Hepatic stellate cell (primary cell): ENCODE data around the gene CCDC154.

Source experiments
- DNase-seq: peaks from one replicate; pipeline ENCODE4 v3.0.0; 2011; ENCODE audit warnings: low spot score

CCDC154 gene

DNA sequence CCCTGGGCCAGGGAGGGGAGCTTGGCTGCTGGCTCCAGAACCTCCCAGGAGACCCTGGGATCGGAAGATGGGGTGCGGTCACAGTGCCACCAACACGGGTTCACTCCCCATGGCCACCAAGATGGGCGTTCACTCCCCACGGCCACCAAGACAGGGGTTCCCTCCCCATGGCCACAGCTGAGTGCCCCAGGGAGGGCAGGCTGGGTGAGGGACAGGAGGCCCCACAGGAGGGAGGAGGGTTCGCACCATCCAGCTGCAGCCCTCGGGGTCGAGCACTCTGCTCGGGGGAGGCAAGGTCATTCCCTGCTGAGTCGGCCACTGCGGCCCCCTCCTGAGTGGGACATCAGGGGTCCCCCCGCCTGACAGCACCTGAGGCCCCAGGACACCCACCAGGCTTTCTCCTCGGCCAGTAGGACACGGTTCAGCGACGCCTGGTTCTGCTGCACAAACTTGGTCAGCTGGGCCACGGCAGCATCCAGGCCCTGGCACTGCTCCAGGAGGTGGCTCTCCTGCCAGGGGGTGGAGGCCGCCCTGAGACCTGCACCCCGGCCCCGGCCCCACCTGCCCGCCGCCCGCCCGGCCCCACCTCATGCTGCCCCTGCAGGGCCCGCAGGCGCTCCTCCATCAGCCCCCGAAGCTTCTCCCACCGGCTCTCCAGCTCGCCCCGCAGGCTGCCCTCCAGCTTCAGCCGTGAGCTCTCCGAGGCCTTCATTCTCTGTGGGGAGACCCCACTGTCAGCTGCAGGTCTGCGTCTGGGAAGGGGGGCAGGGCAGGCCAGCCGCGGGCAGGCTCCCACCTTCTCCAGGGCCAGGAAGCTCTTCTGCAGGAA is 5.9 kb downstream of the CCDC154 start:
- no peak for DNase-seq

DNA sequence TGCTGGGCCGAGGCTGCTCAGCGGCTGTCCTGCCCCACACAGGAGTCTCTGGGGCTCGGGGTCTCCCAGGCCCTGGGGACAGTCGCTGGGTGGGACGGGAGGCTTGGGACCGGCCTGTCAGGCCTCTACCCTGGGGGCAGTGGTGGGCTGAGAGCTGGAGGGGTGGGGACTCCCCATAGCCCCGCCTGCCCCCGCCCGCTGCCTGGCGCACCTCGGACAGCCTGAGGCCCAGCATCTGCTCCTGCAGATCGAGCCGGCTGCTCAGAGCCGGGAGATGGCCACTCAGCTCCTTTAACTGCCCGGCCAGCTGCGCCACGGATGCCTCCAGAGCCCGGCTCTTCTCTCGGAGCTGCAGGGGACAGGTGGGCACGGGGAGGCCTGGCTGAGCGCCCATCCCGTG is 6.8 kb downstream of the CCDC154 start:
- no peak for DNase-seq

DNA sequence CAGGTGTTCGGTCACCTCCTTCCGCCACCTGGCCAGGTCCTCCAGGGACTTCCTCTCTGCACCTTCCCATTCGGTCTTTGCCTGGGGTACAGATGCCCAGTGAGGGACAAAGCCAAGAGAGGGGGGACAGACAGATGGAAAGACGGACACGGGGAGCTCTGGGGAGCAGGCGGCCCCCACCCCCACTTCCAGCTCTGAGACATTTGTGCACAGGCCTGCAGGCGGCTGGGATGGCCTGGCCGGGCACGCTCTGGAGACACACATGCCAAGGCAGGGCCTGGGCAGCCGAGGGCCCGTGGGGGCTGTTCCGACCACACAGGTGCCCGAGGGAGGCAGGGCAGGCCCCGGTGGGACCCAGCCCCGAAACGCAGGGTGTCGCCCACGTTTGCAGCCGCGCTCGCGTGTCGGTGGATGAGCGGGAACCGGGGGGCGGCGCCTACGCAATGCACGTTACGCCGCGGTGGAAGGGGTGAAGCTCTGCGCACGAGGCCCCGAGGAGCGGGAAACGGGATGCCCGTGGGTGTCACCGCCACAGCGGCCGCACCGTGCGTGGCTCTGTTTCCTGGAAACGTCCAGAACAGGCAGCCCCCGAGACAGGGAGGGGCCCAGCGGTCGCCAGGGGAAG is 7.5 kb downstream of the CCDC154 start:
- DNase-seq = no peak

DNA sequence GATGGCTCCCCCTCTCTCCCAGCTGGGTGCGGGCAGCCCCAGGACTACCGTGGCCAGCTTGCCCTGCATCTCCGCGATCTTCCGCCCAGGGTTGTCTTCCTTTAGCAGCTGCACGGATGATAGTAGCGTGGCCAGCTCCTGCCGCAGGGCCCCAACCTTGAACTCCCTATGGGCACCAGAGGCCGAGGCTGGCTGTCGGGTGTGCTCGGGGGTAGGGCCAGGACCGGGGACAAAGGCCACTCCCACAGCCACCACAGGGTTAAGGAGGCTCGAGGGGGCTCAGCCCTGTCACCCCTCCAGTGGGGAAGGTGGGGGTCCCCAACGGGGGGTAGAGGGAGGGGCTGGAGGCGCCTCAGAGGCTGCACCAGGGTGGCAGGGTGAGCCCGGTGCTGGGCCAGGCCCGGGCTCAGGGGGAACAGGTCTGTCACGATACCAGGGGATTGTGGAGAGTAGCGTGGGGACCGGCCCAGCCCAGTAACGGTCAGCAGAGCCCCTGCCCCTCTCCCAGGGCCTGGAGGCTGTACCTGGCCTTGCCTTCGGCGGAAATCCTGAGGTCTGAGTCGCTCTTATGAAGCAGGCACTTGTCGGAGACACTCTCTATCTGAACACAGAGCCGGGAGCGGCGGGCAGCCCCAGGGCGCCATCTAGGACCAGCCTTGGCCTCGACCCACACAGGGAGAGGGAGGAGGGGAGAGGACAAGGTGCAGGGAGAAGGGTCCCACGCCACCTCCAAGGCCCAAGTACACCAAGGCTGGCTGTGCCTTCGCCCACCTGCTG is 8.2 kb downstream of the CCDC154 start:
- DNase-seq = no peak

DNA sequence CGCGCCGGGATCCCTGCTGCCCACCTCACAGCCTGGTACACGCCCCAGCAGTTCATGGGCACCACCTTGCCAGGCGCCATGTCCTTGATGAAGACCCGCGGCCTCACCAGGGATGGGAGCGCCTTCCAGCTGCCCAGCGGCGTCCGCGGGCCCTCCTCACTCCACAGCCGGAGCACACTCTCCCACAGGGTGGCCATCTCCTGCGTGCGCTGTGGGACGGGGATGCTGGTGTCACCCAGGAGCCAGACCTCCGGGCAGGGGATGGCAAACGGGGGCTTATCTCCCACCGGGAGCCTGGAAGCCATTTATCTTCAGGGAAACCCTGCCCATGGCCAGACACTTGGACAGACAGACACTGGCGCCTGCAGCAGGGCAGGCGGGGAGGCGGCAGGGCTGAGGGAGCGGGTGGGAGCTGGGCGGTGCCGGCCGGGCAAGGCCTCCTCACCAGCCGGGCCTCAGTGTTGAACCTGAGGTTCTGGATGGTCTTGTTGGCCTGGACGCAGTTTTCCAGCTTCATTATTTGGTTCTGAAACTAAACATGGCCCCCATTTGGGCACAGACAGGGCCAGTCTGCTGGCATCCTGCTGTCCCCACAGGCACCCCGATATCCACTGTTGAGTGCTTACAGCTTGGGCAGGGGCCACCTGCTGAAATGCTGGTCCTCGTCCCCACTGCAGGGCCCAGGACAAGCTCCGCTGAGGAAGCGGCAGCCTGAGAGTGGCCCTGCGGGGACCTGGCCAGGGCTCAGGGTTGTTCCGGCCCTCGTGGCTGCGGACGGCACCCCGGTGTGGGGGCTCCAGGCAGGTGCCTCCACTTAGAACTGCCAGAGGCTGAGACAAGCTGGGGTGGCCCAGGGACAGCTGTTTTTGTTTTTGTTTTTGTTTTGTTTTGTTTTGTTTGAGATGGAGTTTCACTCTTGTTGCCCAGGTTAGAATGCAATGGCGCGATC is 9.4 kb downstream of the CCDC154 start:
- no peak for DNase-seq

DNA sequence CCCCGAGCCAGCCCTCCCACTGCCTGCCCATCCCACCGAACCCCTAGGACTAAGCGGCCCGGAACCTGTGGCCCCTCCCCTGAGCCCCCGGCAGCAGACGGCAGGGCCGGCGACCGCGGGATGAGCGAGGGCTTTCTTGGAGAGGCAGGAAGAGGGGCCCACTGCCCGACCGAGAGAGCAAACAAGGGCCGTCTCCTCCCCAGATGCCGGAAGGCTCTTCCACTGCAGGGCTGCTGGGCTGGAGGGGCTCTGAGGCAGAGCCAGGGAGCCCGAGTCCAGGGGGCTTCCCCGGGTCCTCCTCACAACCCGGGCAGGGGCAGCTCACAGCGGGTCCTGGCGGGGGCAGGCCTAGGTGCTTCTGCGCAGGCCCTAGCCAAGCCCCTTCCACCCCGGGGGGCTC is 10.6 kb downstream of the CCDC154 start:
- no peak for DNase-seq

DNA sequence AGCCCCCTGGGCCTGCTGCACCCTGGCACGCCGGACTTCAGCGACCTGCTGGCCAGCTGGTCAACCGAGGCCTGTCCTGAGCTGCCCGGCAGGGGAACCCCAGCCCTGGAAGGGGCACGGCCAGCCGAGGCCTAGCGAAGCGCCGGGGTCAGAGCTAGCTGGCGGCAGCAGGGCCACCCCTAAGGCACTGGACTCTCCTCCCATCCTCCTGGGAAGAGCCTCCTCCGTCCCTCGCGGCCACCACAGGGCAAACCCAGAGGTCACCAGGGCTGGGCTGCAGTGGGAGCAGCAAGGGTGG is 11.1 kb downstream of the CCDC154 start:
- DNase-seq = no peak

DNA sequence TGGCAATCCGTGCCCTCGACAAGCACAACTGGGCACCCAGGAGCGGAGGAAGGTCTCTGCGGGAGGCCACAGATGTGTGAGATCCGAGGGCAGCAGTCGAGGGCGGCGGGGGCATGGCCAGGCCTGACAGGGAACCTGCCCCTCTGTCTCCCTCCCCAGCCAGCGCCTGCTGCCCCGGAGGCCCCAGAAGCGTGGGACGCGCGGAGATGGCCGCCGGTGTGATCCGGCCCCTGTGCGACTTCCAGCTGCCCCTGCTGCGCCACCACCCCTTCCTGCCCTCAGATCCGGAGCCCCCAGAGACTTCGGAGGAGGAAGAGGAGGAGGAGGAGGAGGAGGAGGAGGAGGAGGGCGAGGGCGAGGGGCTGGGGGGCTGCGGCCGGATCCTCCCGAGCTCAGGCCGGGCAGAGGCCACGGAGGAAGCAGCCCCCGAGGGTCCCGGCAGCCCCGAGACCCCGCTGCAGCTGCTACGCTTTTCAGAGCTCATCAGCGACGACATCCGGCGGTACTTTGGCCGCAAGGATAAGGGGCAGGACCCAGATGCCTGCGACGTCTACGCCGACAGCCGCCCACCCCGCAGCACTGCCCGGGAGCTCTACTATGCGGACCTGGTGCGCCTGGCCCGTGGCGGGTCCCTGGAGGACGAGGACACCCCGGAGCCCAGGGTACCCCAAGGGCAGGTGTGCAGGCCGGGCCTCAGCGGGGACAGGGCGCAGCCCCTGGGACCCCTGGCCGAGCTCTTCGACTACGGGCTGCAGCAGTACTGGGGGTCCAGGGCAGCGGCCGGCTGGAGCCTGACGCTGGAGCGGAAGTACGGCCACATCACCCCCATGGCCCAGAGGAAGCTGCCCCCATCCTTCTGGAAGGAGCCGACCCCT is 11.7 kb downstream of the CCDC154 start:
- DNase-seq = no peak

DNA sequence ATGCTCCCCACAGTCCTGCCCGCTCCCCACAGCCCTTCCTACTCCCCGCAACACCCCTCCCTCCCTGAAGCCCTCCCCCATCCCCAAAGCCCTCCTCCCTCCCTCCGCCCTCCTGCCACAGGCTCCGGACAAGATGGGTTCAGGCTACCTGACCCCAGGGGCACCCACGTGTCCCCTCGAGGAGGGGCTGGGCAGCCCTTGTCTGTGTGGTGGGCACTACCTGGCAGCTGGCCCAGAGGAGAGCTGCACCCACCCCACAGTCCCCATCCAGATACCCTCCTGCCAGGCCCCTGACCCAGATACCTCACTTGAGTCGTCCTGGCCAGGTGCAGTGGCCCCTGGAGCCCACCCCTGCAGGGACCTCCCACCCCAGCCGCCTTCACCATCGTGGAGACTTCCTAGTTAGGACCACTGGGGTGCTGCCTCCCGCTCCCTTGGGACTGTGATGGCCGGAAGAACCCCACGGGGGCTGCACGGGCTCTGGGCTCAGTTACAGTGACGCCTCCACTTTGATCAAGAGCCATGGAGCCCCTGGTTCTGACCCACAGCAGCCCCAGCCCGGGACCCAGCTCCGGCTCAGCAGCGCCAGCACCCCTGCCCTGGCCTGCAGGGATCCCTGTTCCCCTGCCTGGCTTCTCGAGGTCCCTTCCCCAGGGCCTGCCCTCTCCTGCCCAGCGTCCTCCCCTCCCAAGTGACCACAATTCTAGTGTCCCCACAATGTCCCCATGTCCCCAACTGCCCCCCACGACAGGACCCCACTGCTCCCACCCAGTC is 12.7 kb downstream of the CCDC154 start:
- DNase-seq = no peak

DNA sequence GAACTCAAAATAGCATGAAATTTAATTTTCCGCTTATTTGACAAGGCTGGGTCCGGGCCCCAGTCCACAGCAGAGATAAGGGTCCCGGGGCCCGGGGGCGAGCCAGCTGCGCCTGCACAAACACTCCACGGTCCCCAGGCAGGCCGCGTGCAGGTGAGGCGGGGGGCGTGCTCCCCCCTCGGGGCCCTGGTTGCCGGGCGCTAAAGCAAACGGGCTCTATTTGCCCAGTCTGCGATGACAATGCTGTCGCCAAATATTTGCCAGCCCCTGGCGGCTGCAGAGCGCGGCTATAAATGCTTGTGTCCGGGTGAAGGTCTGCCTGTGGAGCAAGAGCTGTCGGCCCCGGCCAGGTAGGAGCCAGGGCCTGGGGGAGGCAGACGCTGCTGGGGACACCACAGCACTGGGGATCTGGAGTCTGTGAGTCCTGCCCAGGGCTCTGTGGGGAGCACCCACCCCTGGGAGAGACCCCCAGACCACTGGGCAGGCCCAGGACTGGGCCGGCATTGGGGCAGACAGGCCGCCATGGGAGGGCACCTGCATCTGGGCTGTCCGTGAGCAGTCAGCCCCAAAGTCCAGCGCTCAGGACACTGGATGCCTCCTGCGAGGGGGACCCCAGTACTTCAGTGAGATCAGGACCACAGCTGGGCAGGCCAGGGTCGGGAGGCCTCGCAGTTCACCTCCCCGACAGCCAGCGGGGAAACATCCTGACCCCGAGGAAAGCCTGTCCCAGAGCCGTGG is 13.4 kb downstream of the CCDC154 start, which contains the start of gene PERCC1:
PERCC1 (plus strand) TSS at position 320 of the 738 bp plus-strand sequence. CDS start 1,516 bp downstream, outside the sequence.
- DNase-seq = no peak

DNA sequence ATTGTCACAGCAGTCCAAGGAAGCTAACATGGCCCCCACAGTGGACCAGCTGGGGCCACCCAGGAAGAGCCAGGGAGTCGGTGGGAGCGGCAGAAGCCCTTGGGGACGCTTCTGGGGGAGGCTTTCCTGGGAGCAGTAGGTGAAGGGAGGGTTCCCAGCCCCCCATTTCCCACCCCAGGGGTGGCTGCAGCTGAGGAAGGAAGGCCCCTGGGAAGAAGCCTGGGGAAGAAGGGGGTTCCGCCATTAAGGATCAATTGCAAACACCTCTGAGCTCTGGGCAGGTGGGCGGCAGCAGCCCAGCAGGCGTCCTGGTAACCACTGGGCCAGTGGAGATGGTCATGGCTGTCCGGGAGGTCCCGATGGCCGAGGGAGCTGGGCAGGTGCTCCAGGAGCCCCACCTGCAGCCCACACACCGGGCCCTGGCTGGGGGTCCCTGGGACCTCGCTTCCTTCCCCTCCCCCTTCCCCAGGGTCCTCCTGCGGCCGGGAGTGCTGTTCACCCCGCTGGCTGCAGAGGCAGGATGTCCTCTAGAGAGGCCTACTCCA is 14.1 kb downstream of the CCDC154 start:
- DNase-seq = no peak

DNA sequence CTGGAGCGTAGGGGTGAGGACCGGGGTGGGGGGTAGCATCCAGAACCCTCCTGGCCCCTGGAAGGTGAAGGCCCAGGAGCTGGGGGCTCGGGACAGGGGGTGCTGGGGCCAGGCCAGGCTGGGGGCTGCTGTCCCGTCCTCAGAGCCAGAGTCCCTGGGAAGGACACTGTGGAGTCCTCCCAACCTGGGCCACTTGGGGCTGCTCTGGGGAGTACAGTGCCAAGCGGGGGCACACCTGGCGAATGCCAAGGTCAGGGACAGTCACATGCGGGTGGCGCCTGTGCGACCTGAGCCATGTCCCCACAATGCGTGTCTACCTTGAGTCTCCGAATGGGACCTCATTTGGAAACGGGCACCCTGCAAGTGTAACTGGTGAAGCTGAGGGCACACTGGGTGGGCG is 14.7 kb downstream of the CCDC154 start:
- no peak for DNase-seq

DNA sequence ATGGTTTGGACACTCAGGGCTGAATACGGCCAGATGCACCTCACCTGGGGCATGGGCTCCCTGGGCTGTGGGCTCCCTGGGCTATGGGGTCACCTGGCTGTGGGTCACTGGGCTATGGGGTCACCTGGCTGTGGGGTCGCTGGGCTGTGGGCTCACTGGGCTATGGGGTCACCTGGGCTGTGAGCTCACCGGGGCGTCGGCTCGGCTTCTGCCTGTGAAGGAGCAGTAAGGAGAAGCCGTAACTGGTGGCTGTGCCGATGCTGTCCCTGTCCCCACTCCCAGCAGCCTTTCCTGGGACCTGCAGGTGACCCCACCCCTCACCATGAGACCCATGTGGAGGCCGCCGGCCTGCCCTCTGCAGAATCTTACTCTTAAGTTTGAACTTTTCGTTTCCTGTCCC is 15.3 kb downstream of the CCDC154 start:
- DNase-seq = no peak

DNA sequence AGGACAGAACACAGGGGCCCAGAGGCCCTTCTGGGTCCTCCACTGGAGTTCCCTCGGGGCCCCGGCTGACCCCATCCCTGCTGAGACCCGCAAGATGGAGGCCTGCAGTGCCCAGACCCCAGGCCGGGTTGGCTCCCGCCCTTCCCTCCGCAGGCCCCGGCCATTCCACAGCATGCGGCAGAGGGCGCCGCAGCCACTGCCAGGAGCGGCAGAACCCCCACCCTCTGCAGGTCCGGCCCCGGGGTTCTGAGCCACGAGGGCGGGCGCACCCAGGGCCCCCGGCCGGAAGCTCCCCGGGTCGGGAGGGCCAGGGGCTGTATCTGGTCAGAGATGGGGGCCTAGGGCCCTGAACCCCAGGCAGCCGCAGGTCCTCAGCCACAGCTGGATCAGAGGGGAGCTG is 15.8 kb downstream of the CCDC154 start:
- DNase-seq = no peak

DNA sequence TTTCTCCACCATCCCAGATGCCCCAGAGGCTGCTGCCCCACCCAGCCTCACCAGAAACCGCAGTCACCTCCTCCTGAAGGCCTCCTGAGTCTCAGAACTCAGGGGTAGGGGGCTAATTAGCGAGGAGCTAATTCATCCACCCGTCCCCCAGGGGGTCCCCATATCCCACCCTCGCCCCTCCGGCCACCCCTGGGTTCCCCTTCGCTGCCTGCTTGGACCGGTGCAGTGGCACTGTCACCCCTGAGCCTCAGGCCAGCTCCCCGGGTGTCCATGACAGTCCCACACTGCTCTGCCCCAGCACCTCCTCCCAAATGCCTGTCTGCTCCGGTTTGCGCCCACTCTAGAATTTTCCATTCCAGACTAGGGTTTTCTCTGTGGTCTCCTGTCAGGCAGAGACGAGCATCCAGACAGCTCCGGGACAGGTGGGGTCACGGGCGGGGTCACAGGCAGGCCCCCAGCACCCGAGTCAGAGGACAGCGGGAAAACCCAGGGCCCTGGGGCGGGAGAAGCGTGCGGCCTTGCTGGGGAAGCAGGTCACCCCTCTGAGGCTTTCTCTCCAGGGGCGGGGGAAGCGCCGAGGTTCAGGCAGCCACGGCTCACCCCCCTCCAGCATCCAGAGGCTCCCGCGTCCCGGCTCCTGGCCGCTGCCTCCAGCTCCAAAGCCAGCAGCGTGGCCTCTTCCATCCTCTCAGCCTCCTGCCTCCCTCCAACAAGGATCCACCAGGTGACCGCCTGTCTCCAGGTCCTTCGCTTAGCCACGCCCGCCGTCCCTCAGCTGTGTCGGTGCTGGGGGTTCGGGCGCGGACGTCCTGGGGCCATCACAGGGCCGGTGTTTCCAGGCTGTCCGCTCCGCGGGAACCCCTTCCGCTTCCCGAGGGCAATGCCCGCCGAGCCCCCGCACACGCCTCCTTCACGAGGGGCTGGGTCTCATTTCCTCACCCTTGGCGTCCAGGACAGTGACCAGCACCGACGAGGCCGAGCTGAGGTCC is 16.6 kb downstream of the CCDC154 start:
- DNase-seq = no peak

DNA sequence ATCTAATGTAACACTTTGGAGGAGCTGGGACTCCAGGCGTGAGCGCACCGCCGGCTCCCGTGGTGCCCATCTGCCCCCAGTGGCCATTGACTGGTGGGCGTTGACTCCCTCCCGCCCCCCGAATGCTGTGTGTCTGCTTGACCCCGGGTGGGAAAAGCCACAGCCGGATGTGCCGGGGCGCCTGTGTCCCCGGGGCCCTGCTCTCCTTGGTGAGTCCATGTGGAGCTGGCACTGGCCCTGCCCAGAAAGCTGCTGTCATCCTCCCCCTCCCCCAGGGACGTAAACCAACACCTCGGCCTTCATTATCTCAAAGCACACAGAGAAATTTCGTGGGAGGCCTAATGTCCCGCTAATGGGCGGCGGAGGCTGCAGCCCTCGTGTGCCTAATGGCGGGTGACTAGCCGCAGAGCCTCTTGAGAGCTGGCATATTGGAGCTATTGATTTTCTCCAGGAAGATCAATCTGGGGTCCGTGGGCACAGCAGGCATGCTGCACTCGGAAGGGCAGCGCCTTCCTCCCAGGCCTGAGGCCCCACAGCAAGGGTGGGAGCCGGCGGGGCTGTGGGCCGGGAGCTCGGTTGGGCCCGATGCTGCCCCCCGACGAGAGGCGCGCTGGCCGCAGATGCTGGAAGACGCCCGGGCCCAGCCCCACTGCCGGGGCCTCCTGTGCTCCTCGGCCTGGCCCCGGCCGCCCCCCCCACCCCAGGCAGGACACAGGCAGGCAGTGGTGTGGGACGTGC is 17.5 kb downstream of the CCDC154 start:
- DNase-seq = no peak
